T-cell (primary cell): ENCODE data around the gene VPS13D. TPM values are rescaled to one million over a fixed set of nuclear protein-coding genes. Genes with fewer than 3 reads are reported as not detected.
A peak's percentile ranks its signal among the peaks of the same experiment; 100 is the strongest.

Experiments
- ATAC-seq, 4 experiments: fragments of 200-7000 bp in 3 of 4; fragments of 150-1000 bp in 1 of 4; cut with Tn5 transposase; replicated peaks in 1 of 4; 1 replicate in 3 of 4; 2 replicates in 1 of 4; pipeline ENCODE4 v1.10.0; 2021; ENCODE audit warnings: moderate library complexity in 3 of 4, mild to moderate bottlenecking in 2 of 4, moderate number of reproducible peaks in 1 of 4
- CTCF ChIA-PET, 2 donors: fragments of 300-600 bp; sonication (Branson Sonifier 250); formaldehyde crosslinking; loops; one replicate each; lab custom pipeline; 2022; ENCODE audit warnings: antibody characterized with exemption in 2 of 2; lab: Charles Lee
- POLR2A ChIA-PET, 2 donors: fragments of 300-600 bp; sonication (Branson Sonifier 250); formaldehyde crosslinking; loops; one replicate each; lab custom pipeline; 2022; ENCODE audit warnings: antibody characterized with exemption in 2 of 2; lab: Charles Lee
- DNase-seq, 35 experiments: peaks; one replicate each; pipeline versions ENCODE4 v3.0.0 to v3.0.0-alpha.2; 2013 to 2023
- H3K27ac ChIP-seq: one replicate; pipeline ENCODE4 v1.5.1; 2013; ENCODE audit warnings: low read length
- H3K27me3 ChIP-seq, 2 experiments: replicated peaks in 1 of 2; 1 replicate in 1 of 2; 2 replicates in 1 of 2; pipeline versions ENCODE4 v1.6.1 to v1.7.0; 2013; ENCODE audit warnings: low read length in 1 of 2, mixed read lengths in 1 of 2; ENCODE audit not compliant: control insufficient read depth in 2 of 2, insufficient read depth in 2 of 2; ENCODE audit errors: extremely low read depth in 1 of 2
- H3K36me3 ChIP-seq, 2 donors: 1 replicate in 1 of 2; 2 replicates in 1 of 2; pipeline versions ENCODE4 v1.6.1 to v1.7.0; 2013; ENCODE audit warnings: low read length in 1 of 2; ENCODE audit not compliant: control insufficient read depth in 2 of 2, insufficient read depth in 1 of 2; ENCODE audit errors: extremely low read depth in 1 of 2
- H3K4me1 ChIP-seq, 2 experiments: 1 replicate in 1 of 2; 2 replicates in 1 of 2; pipeline versions ENCODE4 v1.6.1 to v1.7.0; 2013; ENCODE audit warnings: low read length in 2 of 2, mixed read lengths in 1 of 2; ENCODE audit not compliant: insufficient read depth in 2 of 2, control insufficient read depth in 1 of 2; ENCODE audit errors: extremely low read depth in 1 of 2
- H3K4me3 ChIP-seq, 2 donors: 1 replicate in 1 of 2; 2 replicates in 1 of 2; pipeline versions ENCODE4 v1.5.1 to v1.7.0; 2013; ENCODE audit warnings: mild to moderate bottlenecking in 2 of 2, low read length in 1 of 2, moderate library complexity in 1 of 2; ENCODE audit not compliant: control insufficient read depth in 1 of 2; ENCODE audit errors: extremely low read depth in 1 of 2
- H3K9me3 ChIP-seq: 2 replicates; pipeline ENCODE4 v1.7.0; 2013
- H3K27ac Mint-ChIP-seq, 2 donors: one replicate each; pipeline ENCODE4 v1.8.0; 2020 to 2021; ENCODE audit warnings: mild to moderate bottlenecking in 2 of 2, mixed read lengths in 2 of 2
- H3K27me3 Mint-ChIP-seq, 2 donors: one replicate each; pipeline ENCODE4 v1.8.0; 2021 to 2022; ENCODE audit warnings: mixed read lengths in 2 of 2
- H3K36me3 Mint-ChIP-seq: one replicate; pipeline ENCODE4 v1.8.0; 2021; ENCODE audit warnings: mixed read lengths
- H3K4me1 Mint-ChIP-seq, 3 donors: one replicate each; pipeline ENCODE4 v1.8.0; 2020 to 2022; ENCODE audit warnings: mixed read lengths in 3 of 3, mild to moderate bottlenecking in 1 of 3
- H3K4me3 Mint-ChIP-seq, 3 donors: one replicate each; pipeline ENCODE4 v1.8.0; 2020 to 2022; ENCODE audit warnings: mild to moderate bottlenecking in 3 of 3, mixed read lengths in 3 of 3, moderate library complexity in 3 of 3
- H3K9me3 Mint-ChIP-seq, 3 donors: one replicate each; pipeline ENCODE4 v1.8.0; 2020 to 2022; ENCODE audit warnings: mixed read lengths in 3 of 3
- WGBS: methylation state at CpG from one replicate; pipeline ENCODE4 v1.1.5; 2013; ENCODE audit warnings: missing lambda C conversion rate; ENCODE audit not compliant: insufficient coverage; 5-methylcytosine and 5-hydroxymethylcytosine counted together
- total RNA-seq, 35 experiments: library from RNA in 6 of 35; stranded (reverse) in 6 of 35; fragments of 120-200 nt in 1 of 35; gene quantifications; one replicate each; pipeline versions ENCODE4 v1.2.1 to v1.2.4 and lab custom pipeline; 2013 to 2026

VPS13D gene
- total RNA-seq, 5 donors from 2014 or later (not counting 1 experiment from before 2014, with no cell fraction given), result 73.5 to 85.9 (median 75.8) TPM

DNA sequence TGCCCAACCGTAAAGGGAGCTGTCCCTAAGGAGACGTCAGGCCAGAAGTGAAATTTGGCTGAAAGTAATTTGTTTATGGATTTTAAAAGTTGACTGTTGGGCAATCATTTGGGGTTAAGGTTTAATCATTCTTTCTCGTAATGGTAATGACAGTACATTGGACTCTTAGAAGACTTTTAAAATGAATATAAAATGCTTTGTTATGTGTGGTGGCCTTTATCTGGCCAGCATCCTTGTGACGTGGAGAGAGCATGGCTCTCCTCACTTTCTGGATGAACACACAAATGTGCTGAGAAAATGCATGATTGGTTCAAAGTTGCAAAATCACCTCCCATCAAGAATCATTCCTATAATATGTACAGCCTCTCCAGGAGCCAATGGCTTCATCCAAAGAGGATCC, 227.9 kb downstream of the VPS13D start:
- Mint-ChIP-seq H3K36me3 (peaks cover 58% of the 10 kb centered on the region), H3K4me1 (peaks cover 60 to 70% (median 64%) of the 10 kb centered on the region in 3 donors), H3K27ac (peak overlapping the region in 1 of 2 donors; percentile 6), H3K9me3 (no peaks in the 10 kb centered on the region), H3K27me3 (no peaks in the 10 kb centered on the region), H3K4me3 (peak overlapping the region in 1 of 3 donors; percentile 62)
- ChIA-PET CTCF (interaction anchor here in 1 of 2 donors (0.6 to 1.8 kb wide), 2 partner anchors 21 to 166 kb away, joined by 3 read pairs; no protein-coding TSS in a partner anchor), POLR2A (interaction anchor here in 1 of 2 donors (0.8 kb wide), 1 partner anchor 21 kb away, joined by 3 read pairs; no protein-coding TSS in a partner anchor)
- Histone ChIP-seq H3K36me3 (peaks cover 0 to 37% of the 10 kb centered on the region in 2 donors), H3K4me3 (no peak overlapping the region), H3K4me1 (peaks cover 48 to 56% of the 10 kb centered on the region in 2 experiments), H3K27ac (no peak overlapping the region), H3K9me3 (no peaks in the 10 kb centered on the region), H3K27me3 (no peaks in the 10 kb centered on the region)
- ATAC-seq, result no peak
- no peak for DNase-seq
- 95% methylated on average over 2 of the region's 4 CpGs for WGBS

DNA sequence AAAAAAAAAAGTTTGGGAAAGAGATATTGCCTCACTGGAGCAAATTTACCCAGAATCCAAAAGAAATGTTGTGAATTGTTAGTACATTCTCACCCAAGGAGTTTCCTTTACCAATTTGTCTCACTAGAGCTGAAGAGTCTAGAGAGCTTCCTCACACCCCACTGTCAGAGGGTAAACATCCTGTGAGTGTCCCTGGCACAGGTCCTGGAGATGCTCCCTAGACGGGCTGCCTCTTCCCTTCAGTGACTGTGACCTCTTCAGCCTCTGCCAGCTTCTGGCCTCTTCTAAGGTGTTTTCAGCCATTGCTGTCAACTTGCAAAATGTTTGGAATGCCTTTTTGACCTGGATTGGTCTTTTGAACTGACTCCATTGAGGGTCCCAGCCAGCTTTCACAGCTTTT, 228.7 kb downstream of the VPS13D start:
- peak overlapping the region in 1 of 3 donors; percentile 25 for H3K4me3 Mint-ChIP-seq
- Histone ChIP-seq H3K9me3 (no peaks in the 10 kb centered on the region), H3K27ac (no peak overlapping the region), H3K36me3 (peaks cover 0 to 41% of the 10 kb centered on the region in 2 donors), H3K4me3 (no peak overlapping the region), H3K27me3 (no peaks in the 10 kb centered on the region), H3K4me1 (peaks cover 40 to 48% of the 10 kb centered on the region in 2 experiments)
- peaks cover 52 to 62% (median 56%) of the 10 kb centered on the region in 3 donors for H3K4me1 Mint-ChIP-seq
- H3K27ac Mint-ChIP-seq, result peak overlapping the region; percentile 57 to 80
- POLR2A ChIA-PET, result no interaction called here
- H3K27me3 Mint-ChIP-seq, result no peaks in the 10 kb centered on the region
- peak in 1 of 35 experiments; percentile 32 for DNase-seq
- H3K36me3 Mint-ChIP-seq, result peaks cover 58% of the 10 kb centered on the region
- 20% methylated on average over 1 of the region's 1 CpG for WGBS
- peak; percentile 74 to 88 (median 78) for ATAC-seq
- no peaks in the 10 kb centered on the region for H3K9me3 Mint-ChIP-seq
- CTCF ChIA-PET, result interaction anchor here in 1 of 2 donors (0.7 kb wide), 1 partner anchor 123 kb away, joined by 3 read pairs; no protein-coding TSS in a partner anchor

- ChIA-PET CTCF (no interaction called here), POLR2A (no interaction called here)
- Histone ChIP-seq H3K27me3 (no peaks in the 10 kb centered on the region), H3K9me3 (no peaks in the 10 kb centered on the region), H3K4me1 (peaks cover 26 to 33% of the 10 kb centered on the region in 2 experiments), H3K36me3 (peaks cover 0 to 41% of the 10 kb centered on the region in 2 donors), H3K27ac (no peak overlapping the region), H3K4me3 (no peak overlapping the region)
- Mint-ChIP-seq H3K36me3 (peaks cover 64% of the 10 kb centered on the region), H3K27ac (no peak overlapping the region), H3K4me3 (no peak overlapping the region), H3K4me1 (peaks cover 36 to 47% (median 40%) of the 10 kb centered on the region in 3 donors), H3K27me3 (no peaks in the 10 kb centered on the region), H3K9me3 (no peaks in the 10 kb centered on the region)
- no peak for ATAC-seq
- DNase-seq, result no peak
- WGBS, result 100% methylated on average over 2 of the region's 6 CpGs
Measured at GRCh38 chr1:12460121-12460520, 230.3 kb downstream of the VPS13D start.

DNA sequence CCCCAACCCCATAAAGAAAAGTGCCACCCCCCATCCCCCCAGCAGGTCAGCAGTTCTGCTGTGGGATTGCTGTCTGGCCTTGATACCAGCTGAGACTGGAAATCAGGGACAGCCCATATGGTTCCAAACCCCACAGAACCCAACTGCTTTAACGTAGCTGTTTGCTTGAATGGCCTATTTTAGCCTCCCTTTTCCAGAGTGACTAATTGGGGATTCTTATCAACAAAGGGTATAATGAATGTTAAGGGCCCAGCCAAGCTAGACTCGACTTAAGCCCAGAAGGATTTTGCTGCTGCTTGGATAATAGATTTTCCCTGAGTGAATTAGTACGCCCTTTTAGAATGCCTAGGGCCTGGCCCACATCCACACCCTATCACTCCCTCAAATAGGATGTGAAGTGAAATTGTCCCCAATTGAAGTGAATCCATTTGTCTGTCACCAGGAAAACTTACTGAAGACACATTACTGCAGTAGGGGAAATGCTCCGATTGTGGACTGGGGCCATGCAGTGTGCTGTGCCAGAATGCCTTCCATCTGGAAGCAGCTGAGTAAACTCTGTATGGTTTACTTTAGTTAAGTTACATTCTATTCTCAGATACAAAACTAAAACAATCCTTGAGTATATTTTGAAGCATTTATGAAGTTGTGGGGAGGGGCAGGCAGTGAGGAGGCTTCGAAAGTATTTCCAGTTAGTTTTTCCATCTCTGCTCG, 231.2 kb downstream of the VPS13D start:
- no peak overlapping the region for H3K4me3 ChIP-seq
- ATAC-seq, result no peak
- ChIA-PET CTCF (no interaction called here), POLR2A (interaction anchor here in 1 of 2 donors (0.6 kb wide), 1 partner anchor 219 kb away, joined by 7 read pairs; no protein-coding TSS in a partner anchor)
- Mint-ChIP-seq H3K27me3 (no peaks in the 10 kb centered on the region), H3K9me3 (no peaks in the 10 kb centered on the region), H3K4me3 (no peak overlapping the region), H3K4me1 (peaks cover 31 to 44% (median 35%) of the 10 kb centered on the region in 3 donors), H3K27ac (no peak overlapping the region), H3K36me3 (peaks cover 70% of the 10 kb centered on the region)
- no peaks in the 10 kb centered on the region for H3K27me3 ChIP-seq
- peaks cover 19 to 26% of the 10 kb centered on the region in 2 experiments for H3K4me1 ChIP-seq
- DNase-seq, result no peak
- H3K27ac ChIP-seq, result no peak overlapping the region
- WGBS, result no CpG with 5 or more reads among the region's 6 CpGs
- H3K9me3 ChIP-seq, result no peaks in the 10 kb centered on the region
- H3K36me3 ChIP-seq, result peaks cover 0 to 41% of the 10 kb centered on the region in 2 donors

DNA sequence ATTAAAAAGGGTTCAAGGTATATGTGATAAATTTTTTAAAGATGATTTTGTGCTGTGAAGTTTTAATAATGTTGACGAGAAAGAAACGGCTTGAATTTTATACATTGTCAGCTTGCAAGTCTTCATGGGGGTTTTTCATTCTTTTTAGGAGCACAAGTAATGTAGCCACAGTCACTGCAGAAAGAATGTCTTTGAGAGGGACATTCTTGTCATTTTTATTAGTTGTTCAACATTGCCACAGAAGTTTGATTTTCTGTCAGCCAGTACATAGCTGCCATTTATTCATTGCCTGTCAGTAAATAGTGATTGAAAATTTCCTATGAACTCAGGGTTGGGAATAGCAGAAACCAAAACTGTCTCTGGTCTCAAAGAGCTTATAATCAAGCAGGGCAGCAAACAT, 231.9 kb downstream of the VPS13D start:
- H3K4me3 Mint-ChIP-seq, result no peak overlapping the region
- ChIA-PET POLR2A (interaction anchor here in 1 of 2 donors (0.6 kb wide), 1 partner anchor 218 kb away, joined by 7 read pairs; no protein-coding TSS in a partner anchor), CTCF (no interaction called here)
- no peaks in the 10 kb centered on the region for H3K9me3 Mint-ChIP-seq
- WGBS, result 95% methylated on average over 2 of the region's 2 CpGs
- DNase-seq, result no peak
- no peak overlapping the region for H3K27ac ChIP-seq
- peaks cover 69% of the 10 kb centered on the region for H3K36me3 Mint-ChIP-seq
- peaks cover 0 to 39% of the 10 kb centered on the region in 2 donors for H3K36me3 ChIP-seq
- ATAC-seq, result no peak
- H3K4me1 ChIP-seq, result peaks cover 14 to 22% of the 10 kb centered on the region in 2 experiments
- H3K4me3 ChIP-seq, result no peak overlapping the region
- H3K4me1 Mint-ChIP-seq, result peaks cover 25 to 39% (median 29%) of the 10 kb centered on the region in 3 donors
- H3K27me3 ChIP-seq, result no peaks in the 10 kb centered on the region
- no peaks in the 10 kb centered on the region for H3K9me3 ChIP-seq
- peak overlapping the region in 1 of 2 donors; percentile 55 for H3K27ac Mint-ChIP-seq
- no peaks in the 10 kb centered on the region for H3K27me3 Mint-ChIP-seq

DNA sequence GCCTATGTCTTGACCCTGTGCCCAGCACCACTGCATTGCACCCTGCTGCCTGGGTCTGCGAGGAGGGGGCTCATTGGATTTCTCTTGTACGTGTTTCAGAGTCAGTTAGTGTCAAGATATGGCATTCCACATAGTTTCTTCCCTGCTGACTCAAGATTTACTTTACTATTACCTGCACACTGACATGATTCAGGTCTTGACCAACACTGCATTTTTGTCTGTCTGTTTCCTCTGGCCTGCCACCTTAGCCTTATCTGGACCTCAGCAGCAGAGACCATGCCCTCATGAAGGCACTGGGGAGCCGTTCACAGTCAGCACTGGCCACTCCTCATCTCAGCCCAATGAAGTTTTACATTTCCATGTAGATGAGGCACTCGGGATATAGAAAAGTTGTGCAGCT, 232.8 kb downstream of the VPS13D start:
- POLR2A ChIA-PET, result interaction anchor here in 1 of 2 donors (0.6 kb wide), 1 partner anchor 25 kb away, joined by 3 read pairs; no protein-coding TSS in a partner anchor
- Mint-ChIP-seq H3K4me1 (peaks cover 20 to 39% (median 27%) of the 10 kb centered on the region in 3 donors), H3K9me3 (no peaks in the 10 kb centered on the region), H3K4me3 (no peak overlapping the region), H3K27ac (no peak overlapping the region), H3K27me3 (no peaks in the 10 kb centered on the region), H3K36me3 (peaks cover 67% of the 10 kb centered on the region)
- no peak overlapping the region for H3K4me3 ChIP-seq
- 100% methylated on average over 3 of the region's 4 CpGs for WGBS
- H3K9me3 ChIP-seq, result no peaks in the 10 kb centered on the region
- peaks cover 10 to 14% of the 10 kb centered on the region in 2 experiments for H3K4me1 ChIP-seq
- DNase-seq, result no peak
- H3K27ac ChIP-seq, result no peak overlapping the region
- H3K36me3 ChIP-seq, result peaks cover 0 to 32% of the 10 kb centered on the region in 2 donors
- CTCF ChIA-PET, result no interaction called here
- ATAC-seq, result no peak
- H3K27me3 ChIP-seq, result no peaks in the 10 kb centered on the region
